Fibroblast of the aortic adventitia (primary cell): Measurements from ENCODE around the gene HTRA1. TPM values are rescaled to one million over a fixed set of nuclear protein-coding genes. Genes with fewer than 3 reads are reported as not detected.

Source experiments
- DNase-seq: peaks from one replicate; pipeline ENCODE4 v3.0.0-alpha.2; 2010; ENCODE audit warnings: low read depth
- H3K4me3 ChIP-seq: 2 replicates; pipeline ENCODE4 v1.5.1; 2011; ENCODE audit warnings: low read depth, mild to moderate bottlenecking, control low read depth, low read length, moderate library complexity
- total RNA-seq: library from RNA; depleted of rRNA; stranded (reverse); fragments of >200 nt; gene quantifications from 2 replicates; pipeline ENCODE4 v1.2.3, GENCODE V29; 2012; ENCODE audit warnings: low replicate concordance
- TF ChIP-seq, protein P1 (sequence below): IDR thresholded peaks from 2 replicates; pipeline ENCODE4 v1.5.1; 2011; ENCODE audit warnings: mild to moderate bottlenecking, low read length, control low read depth, inconsistent platforms; ENCODE audit not compliant: insufficient read depth

HTRA1 gene
- total RNA-seq, 1 donor: 156 TPM

DNA sequence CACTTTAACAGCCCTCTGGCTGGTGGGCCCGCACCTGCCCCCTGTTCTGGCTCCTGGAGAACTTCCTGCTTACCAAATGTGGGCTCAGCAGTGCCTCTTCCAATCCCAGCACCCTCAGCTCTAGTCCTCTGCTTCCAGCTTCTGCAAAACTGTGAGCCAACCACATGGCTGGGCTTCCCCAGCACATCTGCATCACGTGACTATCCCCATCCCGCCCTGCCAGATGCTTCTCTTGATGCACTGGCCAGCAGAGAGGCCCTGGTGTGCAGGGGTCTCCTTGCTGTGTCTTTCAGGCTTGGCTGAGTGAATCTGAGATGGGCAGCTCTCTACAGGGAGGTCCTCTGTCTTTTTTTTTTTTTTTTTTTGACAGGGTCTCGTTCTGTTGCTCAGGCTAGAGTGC, 55.4 kb downstream of the HTRA1 start:
- H3K4me3 ChIP-seq: no peak overlapping the region
- no peak for DNase-seq
- TF ChIP-seq, protein P1, sequence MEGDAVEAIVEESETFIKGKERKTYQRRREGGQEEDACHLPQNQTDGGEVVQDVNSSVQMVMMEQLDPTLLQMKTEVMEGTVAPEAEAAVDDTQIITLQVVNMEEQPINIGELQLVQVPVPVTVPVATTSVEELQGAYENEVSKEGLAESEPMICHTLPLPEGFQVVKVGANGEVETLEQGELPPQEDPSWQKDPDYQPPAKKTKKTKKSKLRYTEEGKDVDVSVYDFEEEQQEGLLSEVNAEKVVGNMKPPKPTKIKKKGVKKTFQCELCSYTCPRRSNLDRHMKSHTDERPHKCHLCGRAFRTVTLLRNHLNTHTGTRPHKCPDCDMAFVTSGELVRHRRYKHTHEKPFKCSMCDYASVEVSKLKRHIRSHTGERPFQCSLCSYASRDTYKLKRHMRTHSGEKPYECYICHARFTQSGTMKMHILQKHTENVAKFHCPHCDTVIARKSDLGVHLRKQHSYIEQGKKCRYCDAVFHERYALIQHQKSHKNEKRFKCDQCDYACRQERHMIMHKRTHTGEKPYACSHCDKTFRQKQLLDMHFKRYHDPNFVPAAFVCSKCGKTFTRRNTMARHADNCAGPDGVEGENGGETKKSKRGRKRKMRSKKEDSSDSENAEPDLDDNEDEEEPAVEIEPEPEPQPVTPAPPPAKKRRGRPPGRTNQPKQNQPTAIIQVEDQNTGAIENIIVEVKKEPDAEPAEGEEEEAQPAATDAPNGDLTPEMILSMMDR: no peak

DNA sequence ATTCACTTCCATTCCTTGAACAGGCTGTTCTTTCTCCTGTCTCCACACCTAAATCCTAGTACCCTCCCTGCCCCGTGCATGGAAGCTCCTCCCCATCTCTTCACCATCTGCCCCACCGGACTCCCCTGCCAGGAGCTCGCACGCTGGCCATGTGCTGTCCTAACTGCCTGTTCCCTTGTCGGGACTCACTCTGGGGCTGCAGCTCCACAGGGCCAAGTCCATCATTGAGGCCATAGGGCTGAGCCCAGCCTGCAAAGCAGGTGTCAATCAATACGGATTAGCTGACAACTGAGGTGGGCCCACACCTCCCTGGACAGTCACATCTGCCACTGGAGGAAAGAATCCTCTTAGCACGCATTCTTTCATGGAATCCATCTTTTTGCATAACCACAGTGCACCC, 57.8 kb downstream of the HTRA1 start:
- no peak for DNase-seq
- TF ChIP-seq, protein P1: no peak
- H3K4me3 ChIP-seq: no peak overlapping the region

DNA sequence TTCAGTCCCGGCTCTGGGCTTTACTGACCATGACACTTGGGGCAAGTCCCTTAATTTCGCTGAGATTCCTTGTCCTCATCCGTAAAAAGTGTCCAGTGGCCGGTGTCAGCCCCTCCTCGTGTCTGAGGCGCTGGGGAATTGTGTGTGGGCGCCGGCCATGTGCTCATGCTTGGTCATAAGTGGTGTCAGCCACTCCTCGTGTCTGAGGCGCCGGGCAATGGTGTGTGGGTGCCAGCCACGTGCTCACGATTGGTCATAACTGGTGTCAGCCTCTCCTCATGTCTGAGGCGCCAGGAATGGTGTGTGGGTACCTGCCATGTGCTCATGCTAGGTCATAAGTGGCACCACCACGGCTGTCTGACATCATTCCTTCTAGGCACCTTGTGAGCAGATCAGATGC, 58.5 kb downstream of the HTRA1 start:
- DNase-seq: no peak
- no peak overlapping the region for H3K4me3 ChIP-seq
- TF ChIP-seq, protein P1: no peak

- DNase-seq: no peak
- no peak overlapping the region for H3K4me3 ChIP-seq
- TF ChIP-seq, protein P1: no peak
Measured at GRCh38 chr10:122521011-122521410, 59.7 kb downstream of the HTRA1 start.

- no peak overlapping the region for H3K4me3 ChIP-seq
- DNase-seq: no peak
- TF ChIP-seq, protein P1: no peak
Measured at GRCh38 chr10:122524811-122525210, 63.5 kb downstream of the HTRA1 start.

DNA sequence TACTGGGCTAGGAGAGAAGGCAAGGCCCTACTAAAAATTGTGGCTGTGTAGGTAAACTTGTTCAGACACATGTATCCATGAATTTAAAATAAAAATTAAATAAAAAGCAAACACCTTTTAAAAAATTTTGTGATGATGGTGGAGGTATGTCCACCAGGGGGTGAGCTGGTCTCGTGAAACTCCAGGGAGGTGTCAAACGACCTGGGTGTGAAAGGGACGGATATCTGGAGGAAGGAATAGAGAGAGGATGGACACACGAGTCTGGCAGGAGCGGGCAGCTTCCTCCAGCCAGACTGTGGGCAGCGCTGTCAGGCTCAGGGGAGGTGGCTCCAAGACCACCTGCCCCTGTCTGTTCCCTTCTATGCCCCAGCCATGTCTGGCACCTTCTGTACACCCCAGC, 64.4 kb downstream of the HTRA1 start:
- TF ChIP-seq, protein P1: peak; percentile 16
- H3K4me3 ChIP-seq: no peak overlapping the region
- DNase-seq: no peak

GRCh38 chr10:122526892-122527291, 65.5 kb downstream of the HTRA1 start:
- no peak overlapping the region for H3K4me3 ChIP-seq
- DNase-seq: no peak
- TF ChIP-seq, protein P1: no peak
